HepG2 (cell line): ENCODE data around the gene TMEM151A. TPM values are rescaled to one million over a fixed set of nuclear protein-coding genes. Genes with fewer than 3 reads are reported as not detected.

Experiments used
- ATAC-seq: fragments of 200-7000 bp; cut with Tn5 transposase; 3 replicates; pipeline ENCODE4 v1.9.1; 2020; ENCODE audit warnings: mild to moderate bottlenecking, moderate library complexity
- BruUV-seq: library from RNA; stranded (reverse); fragments of 400-500 nt; replicated peaks from 2 replicates; lab custom pipeline; 2021; lab: Mats Ljungman, UMichigan
- CTCF ChIA-PET: fragments of 300-600 bp; formaldehyde crosslinking; extraction: SDS; loops from one replicate; lab custom pipeline; 2021; ENCODE audit warnings: low total read pairs, inconsistent platforms, low intra/inter-chr PET ratio; lab: Yijun Ruan, JAX
- POLR2A ChIA-PET: fragments of 350-600 bp; sonication (Branson Sonifier 250); formaldehyde crosslinking; loops from one replicate; lab custom pipeline; 2020; ENCODE audit warnings: antibody characterized with exemption, inconsistent platforms; lab: Yijun Ruan, JAX
- DNase-seq: peaks from one replicate; pipeline ENCODE4 v3.0.0-alpha.2; 2015; ENCODE audit warnings: low spot score
- FAIRE-seq: peaks from 3 replicates; lab custom pipeline; 2011; peaks lifted over from hg19 to GRCh38; lab: Jason Lieb, UNC
- H2AFZ ChIP-seq: one replicate; pipeline ENCODE4 v1.6.1; 2011; ENCODE audit warnings: low read length, inconsistent platforms
- H3K27ac ChIP-seq: fragments of 300-600 bp; 3 replicates; pipeline ENCODE4 v1.8.0; 2011; ENCODE audit warnings: mixed run types, mild to moderate bottlenecking, mixed read lengths, low read length, inconsistent platforms; ENCODE audit not compliant: insufficient read depth; ENCODE audit errors: extremely low read length
- H3K27me3 ChIP-seq, 2 experiments: fragments of 200-600 bp in 1 of 2; 2 replicates in 1 of 2; 3 replicates in 1 of 2; pipeline versions ENCODE4 v1.6.0 to v1.8.0; 2011; ENCODE audit warnings: low read length in 2 of 2, mild to moderate bottlenecking in 2 of 2, moderate library complexity in 2 of 2, inconsistent platforms in 1 of 2; ENCODE audit not compliant: insufficient read depth in 2 of 2, control insufficient read depth in 1 of 2
- H3K36me3 ChIP-seq, 2 experiments: fragments of 200-600 bp in 1 of 2; replicated peaks in 1 of 2; 2 replicates in 1 of 2; 3 replicates in 1 of 2; pipeline versions ENCODE4 v1.5.1 to v1.8.0; 2011; ENCODE audit warnings: low read length in 2 of 2, inconsistent platforms in 1 of 2; ENCODE audit not compliant: insufficient read depth in 2 of 2, control insufficient read depth in 1 of 2
- H3K4me1 ChIP-seq: 2 replicates; pipeline ENCODE4 v1.5.1; 2012; ENCODE audit warnings: low read length, inconsistent platforms; ENCODE audit not compliant: insufficient read depth
- H3K4me2 ChIP-seq: 2 replicates; pipeline ENCODE4 v1.6.0; 2011; ENCODE audit warnings: low read depth, low read length, inconsistent platforms
- H3K4me3 ChIP-seq, 3 experiments: fragments of 200-600 bp in 1 of 3; sonication (generic), shearing (Covaris generic) in 1 of 3; replicated peaks in 1 of 3; 2 replicates each; pipeline ENCODE4 v1.5.1; 2011 to 2016; ENCODE audit warnings: low read length in 3 of 3, inconsistent platforms in 2 of 3, low read depth in 2 of 3, mild to moderate bottlenecking in 2 of 3, control low read depth in 1 of 3, mixed read lengths in 1 of 3; ENCODE audit not compliant: insufficient read depth in 1 of 3
- H3K79me2 ChIP-seq: one replicate; pipeline ENCODE4 v1.6.1; 2011; ENCODE audit warnings: low read length, inconsistent platforms; ENCODE audit not compliant: insufficient read depth
- H3K9ac ChIP-seq: 2 replicates; pipeline ENCODE4 v1.6.0; 2011; ENCODE audit warnings: mild to moderate bottlenecking, low read depth, low read length, inconsistent platforms; ENCODE audit not compliant: insufficient read depth
- H3K9me3 ChIP-seq: 2 replicates; pipeline ENCODE4 v1.5.1; 2012; ENCODE audit warnings: mild to moderate bottlenecking, low read length
- H4K20me1 ChIP-seq: 2 replicates; pipeline ENCODE4 v1.6.0; 2011; ENCODE audit warnings: inconsistent platforms, mild to moderate bottlenecking, low read length, moderate library complexity; ENCODE audit not compliant: insufficient read depth
- NFYB ChIP-seq: sonication (generic); formaldehyde crosslinking; IDR thresholded peaks from 2 replicates; pipeline ENCODE4 v1.4.0; 2020; ENCODE audit warnings: missing genetic modification reagents
- POLR2AphosphoS2 ChIP-seq: IDR thresholded peaks from 2 replicates; pipeline ENCODE4 v1.6.1; 2011; ENCODE audit warnings: low read depth, low read length, improper control_type of control experiment
- PRPF4 ChIP-seq: fragments of 200-400 bp; formaldehyde crosslinking; IDR thresholded peaks from 2 replicates; pipeline ENCODE4 v1.6.1; 2016; ENCODE audit warnings: low read length, low read depth; ENCODE audit not compliant: poor library complexity, severe bottlenecking
- TCF7 ChIP-seq: sonication (generic); IDR thresholded peaks from 2 replicates; pipeline ENCODE4 v1.6.1; 2016; ENCODE audit warnings: antibody characterized with exemption, low read depth
- XRCC5 ChIP-seq: fragments of 200-400 bp; formaldehyde crosslinking; optimal IDR thresholded peaks from 2 replicates; pipeline ENCODE3; 2017; ENCODE audit warnings: mild to moderate bottlenecking, low read length
- ZNF660 ChIP-seq: sonication (generic); formaldehyde crosslinking; IDR thresholded peaks from 2 replicates; pipeline ENCODE4 v1.5.1; 2020; ENCODE audit warnings: mild to moderate bottlenecking, low read depth, missing genetic modification reagents, borderline replicate concordance
- whole genome bisulfite sequencing: methylation state at CpG from one replicate; pipeline ENCODE4 v1.1.6; 2017; ENCODE audit warnings: low lambda C conversion rate; 5-methylcytosine and 5-hydroxymethylcytosine counted together
- in situ Hi-C: cut with HindIII; loops from 2 replicates; pipeline ENCODE4 v1.10.0; 2017; ENCODE audit warnings: low pct_unique_long_range_greater_than_20kb; ENCODE audit not compliant: extremely low pct_ligation_motif_present
- intact Hi-C: fragments of 100-400 bp; cut with micrococcal nuclease; formaldehyde crosslinking; loops from one replicate; pipeline ENCODE4 v1.10.0; 2022; ENCODE audit not compliant: unreplicated experiment
- polyA plus RNA-seq, 8 experiments: library from polyadenylated mRNA; depleted of rRNA in 3 of 8; stranded (reverse) in 7 of 8; unstranded in 1 of 8; fragments of >200 nt; fragmentation: Illumina TruSeq in 4 of 8; extraction: Trizol in 4 of 8; gene quantifications; 2 replicates each; pipeline versions ENCODE4 v1.2.1 to v1.2.3, GENCODE V29; 2011 to 2016; ENCODE audit warnings: low read depth in 4 of 8, missing spikeins in 1 of 8, mixed read lengths in 1 of 8; ENCODE audit not compliant: insufficient read depth in 1 of 8
- total RNA-seq, 5 experiments: library from RNA; depleted of rRNA; stranded (reverse); fragments of >200 nt; fragmentation: Illumina TruSeq; extraction: Trizol; gene quantifications; 2 replicates each; pipeline ENCODE4 v1.2.3, GENCODE V29; 2016; ENCODE audit warnings: low read depth in 1 of 5
- TF ChIP-seq, protein P1 (sequence below): sonication (generic); formaldehyde crosslinking; IDR thresholded peaks from 2 replicates; pipeline ENCODE4 v1.5.1; 2020; ENCODE audit warnings: missing genetic modification reagents, mild to moderate bottlenecking, borderline replicate concordance
- TF ChIP-seq, protein P2 (sequence below): sonication (generic); formaldehyde crosslinking; IDR thresholded peaks from 2 replicates; pipeline ENCODE4 v1.8.1; 2023; ENCODE audit warnings: mild to moderate bottlenecking, missing genetic modification reagents, borderline replicate concordance
- TF ChIP-seq, protein P3 (sequence below): sonication (generic); formaldehyde crosslinking; IDR thresholded peaks from 2 replicates; pipeline ENCODE4 v1.4.0; 2020; ENCODE audit warnings: mild to moderate bottlenecking, missing genetic modification reagents

TMEM151A gene
- total and polyA plus RNA-seq, 2 of the 13 experiments (the other 11 are each of a cell fraction or from before 2014, with no cell fraction given) = 0.18 to 0.33 TPM

DNA sequence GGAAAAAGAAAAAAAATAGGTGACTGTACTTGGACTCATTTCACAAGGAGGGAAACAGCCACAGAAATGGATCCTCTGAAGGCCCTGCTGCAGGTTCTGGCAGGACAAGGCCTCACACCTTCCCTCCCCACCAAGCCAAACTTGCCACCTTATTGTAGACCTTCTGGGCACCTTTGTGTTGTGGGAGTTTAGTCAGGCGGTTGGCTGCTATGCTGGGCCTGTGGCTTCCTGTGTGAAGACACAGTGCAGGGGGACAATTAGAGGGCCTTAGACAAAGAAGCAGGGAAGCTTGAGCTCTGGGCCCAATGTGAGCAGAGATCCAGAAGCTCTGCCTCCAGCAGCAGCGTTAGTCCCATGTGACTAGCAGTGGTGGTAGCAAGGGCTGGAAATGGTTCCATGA lies 19.1 kb upstream of the TMEM151A start:
- intact Hi-C loops = no loop called here
- ChIA-PET POLR2A (interaction anchor here (1.3 kb wide), 1 partner anchor 16 kb away, joined by 5 read pairs; the partner anchor contains the start of gene YIF1A), CTCF (no interaction called here)
- TF ChIP-seq TCF7 (no peak), NFYB (no peak), XRCC5 (no peak), POLR2AphosphoS2 (no peak), PRPF4 (no peak), ZNF660 (no peak)
- TF ChIP-seq, protein P1, sequence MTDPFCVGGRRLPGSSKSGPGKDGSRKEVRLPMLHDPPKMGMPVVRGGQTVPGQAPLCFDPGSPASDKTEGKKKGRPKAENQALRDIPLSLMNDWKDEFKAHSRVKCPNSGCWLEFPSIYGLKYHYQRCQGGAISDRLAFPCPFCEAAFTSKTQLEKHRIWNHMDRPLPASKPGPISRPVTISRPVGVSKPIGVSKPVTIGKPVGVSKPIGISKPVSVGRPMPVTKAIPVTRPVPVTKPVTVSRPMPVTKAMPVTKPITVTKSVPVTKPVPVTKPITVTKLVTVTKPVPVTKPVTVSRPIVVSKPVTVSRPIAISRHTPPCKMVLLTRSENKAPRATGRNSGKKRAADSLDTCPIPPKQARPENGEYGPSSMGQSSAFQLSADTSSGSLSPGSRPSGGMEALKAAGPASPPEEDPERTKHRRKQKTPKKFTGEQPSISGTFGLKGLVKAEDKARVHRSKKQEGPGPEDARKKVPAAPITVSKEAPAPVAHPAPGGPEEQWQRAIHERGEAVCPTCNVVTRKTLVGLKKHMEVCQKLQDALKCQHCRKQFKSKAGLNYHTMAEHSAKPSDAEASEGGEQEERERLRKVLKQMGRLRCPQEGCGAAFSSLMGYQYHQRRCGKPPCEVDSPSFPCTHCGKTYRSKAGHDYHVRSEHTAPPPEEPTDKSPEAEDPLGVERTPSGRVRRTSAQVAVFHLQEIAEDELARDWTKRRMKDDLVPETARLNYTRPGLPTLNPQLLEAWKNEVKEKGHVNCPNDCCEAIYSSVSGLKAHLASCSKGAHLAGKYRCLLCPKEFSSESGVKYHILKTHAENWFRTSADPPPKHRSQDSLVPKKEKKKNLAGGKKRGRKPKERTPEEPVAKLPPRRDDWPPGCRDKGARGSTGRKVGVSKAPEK (CRISPR knock-in tag) = no peak
- TF ChIP-seq, protein P2, sequence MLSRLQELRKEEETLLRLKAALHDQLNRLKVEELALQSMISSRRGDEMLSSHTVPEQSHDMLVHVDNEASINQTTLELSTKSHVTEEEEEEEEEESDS (CRISPR knock-in tag) = no peak
- TF ChIP-seq, protein P3, sequence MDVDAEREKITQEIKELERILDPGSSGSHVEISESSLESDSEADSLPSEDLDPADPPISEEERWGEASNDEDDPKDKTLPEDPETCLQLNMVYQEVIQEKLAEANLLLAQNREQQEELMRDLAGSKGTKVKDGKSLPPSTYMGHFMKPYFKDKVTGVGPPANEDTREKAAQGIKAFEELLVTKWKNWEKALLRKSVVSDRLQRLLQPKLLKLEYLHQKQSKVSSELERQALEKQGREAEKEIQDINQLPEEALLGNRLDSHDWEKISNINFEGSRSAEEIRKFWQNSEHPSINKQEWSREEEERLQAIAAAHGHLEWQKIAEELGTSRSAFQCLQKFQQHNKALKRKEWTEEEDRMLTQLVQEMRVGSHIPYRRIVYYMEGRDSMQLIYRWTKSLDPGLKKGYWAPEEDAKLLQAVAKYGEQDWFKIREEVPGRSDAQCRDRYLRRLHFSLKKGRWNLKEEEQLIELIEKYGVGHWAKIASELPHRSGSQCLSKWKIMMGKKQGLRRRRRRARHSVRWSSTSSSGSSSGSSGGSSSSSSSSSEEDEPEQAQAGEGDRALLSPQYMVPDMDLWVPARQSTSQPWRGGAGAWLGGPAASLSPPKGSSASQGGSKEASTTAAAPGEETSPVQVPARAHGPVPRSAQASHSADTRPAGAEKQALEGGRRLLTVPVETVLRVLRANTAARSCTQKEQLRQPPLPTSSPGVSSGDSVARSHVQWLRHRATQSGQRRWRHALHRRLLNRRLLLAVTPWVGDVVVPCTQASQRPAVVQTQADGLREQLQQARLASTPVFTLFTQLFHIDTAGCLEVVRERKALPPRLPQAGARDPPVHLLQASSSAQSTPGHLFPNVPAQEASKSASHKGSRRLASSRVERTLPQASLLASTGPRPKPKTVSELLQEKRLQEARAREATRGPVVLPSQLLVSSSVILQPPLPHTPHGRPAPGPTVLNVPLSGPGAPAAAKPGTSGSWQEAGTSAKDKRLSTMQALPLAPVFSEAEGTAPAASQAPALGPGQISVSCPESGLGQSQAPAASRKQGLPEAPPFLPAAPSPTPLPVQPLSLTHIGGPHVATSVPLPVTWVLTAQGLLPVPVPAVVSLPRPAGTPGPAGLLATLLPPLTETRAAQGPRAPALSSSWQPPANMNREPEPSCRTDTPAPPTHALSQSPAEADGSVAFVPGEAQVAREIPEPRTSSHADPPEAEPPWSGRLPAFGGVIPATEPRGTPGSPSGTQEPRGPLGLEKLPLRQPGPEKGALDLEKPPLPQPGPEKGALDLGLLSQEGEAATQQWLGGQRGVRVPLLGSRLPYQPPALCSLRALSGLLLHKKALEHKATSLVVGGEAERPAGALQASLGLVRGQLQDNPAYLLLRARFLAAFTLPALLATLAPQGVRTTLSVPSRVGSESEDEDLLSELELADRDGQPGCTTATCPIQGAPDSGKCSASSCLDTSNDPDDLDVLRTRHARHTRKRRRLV (CRISPR knock-in tag) = no peak
- Histone ChIP-seq H3K27me3 (no peaks in the 10 kb centered on the region; a peak in 1 of 5 replicates), H3K4me1 (peaks cover 18% of the 10 kb centered on the region), H3K79me2 (peaks cover 24% of the 10 kb centered on the region), H3K36me3 (peaks cover 25 to 38% of the 10 kb centered on the region in 2 experiments), H3K9ac (no peak overlapping the region), H3K27ac (no peak overlapping the region), H3K9me3 (no peaks in the 10 kb centered on the region), H3K4me2 (no peak overlapping the region), H3K4me3 (no peak overlapping the region), H4K20me1 (peaks cover 10% of the 10 kb centered on the region), H2AFZ (no peak overlapping the region)
- in situ Hi-C loops = no loop called here
- DNase-seq (no peak), FAIRE-seq (no peak), ATAC-seq (no peak)
- BruUV-seq = no TSS peak
- 100% methylated on average over 2 of the region's 2 CpGs for WGBS
